GM18870 (cell line): ENCODE measurements around the gene POF1B.
"Not testable (repeated sequence)": the region's sequence is repeated elsewhere in the genome, so short reads cannot be mapped to it uniquely, and the experiment has no call there.

Experiments
- ATAC-seq: cut with Tn5 transposase; IDR thresholded peaks from one replicate; pipeline ENCODE4 v1.9.1; 2021; ENCODE audit warnings: moderate library complexity; ENCODE audit not compliant: unreplicated experiment

Gene POF1B, protein sequence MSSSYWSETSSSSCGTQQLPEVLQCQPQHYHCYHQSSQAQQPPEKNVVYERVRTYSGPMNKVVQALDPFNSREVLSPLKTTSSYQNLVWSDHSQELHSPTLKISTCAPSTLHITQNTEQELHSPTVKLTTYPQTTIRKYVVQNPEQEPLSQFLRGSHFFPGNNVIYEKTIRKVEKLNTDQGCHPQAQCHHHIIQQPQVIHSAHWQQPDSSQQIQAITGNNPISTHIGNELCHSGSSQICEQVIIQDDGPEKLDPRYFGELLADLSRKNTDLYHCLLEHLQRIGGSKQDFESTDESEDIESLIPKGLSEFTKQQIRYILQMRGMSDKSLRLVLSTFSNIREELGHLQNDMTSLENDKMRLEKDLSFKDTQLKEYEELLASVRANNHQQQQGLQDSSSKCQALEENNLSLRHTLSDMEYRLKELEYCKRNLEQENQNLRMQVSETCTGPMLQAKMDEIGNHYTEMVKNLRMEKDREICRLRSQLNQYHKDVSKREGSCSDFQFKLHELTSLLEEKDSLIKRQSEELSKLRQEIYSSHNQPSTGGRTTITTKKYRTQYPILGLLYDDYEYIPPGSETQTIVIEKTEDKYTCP

DNA sequence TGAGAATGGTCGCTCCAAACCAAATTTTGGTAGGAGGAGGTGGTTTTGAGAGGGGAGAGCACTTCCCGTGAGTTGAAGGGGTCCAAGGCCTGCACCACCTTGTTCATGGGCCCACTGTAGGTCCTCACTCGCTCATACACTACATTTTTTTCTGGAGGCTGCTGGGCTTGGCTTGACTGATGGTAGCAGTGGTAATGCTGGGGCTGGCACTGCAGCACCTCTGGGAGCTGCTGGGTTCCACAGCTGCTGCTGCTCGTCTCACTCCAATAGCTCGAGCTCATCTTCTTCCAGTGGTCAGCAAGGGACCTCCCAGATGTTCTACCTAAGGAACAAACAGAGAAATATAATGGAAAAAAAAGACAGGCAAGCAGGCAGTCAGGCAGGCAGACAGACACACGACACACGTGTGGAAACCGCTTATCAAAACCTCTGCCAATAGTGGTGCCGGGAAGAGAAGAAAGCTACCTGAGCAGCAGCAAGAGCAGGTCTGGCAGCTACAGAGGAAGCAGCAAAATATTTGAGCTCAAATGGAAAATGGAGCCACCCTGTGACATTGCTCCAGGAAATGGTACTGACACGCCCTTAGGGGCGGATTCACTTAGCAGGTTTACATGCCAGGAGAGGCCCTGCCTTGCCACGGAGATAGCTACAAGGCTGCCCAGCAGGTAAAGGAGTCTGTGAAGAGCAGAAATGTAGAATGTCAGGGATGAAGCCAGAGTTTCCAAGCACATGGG, at the start of gene POF1B:
TSS of gene POF1B (minus strand) at position 492 of the 734 bp plus-strand sequence. CDS start at position 281, 211 bp downstream.
- no peak for ATAC-seq

DNA sequence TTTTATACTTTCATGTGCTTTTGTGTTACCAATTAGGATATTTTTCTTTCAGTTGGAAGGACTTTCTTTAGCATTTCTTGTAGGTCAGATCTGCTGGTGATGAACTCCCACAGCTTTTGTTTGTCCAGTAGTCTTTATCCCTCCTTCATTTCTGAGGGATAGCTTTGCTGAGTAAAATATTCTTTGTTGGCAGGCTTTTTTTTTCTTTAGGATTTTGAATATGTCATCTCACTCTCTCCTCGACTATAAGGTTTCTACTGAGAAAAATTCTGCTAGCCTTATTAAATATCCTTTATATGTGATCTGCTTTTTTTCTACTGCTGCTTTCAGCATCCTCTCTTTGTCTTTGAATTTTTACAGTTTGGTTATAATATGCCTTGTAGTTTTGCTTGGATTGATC, 49.6 kb upstream of the POF1B start:
- no peak for ATAC-seq

DNA sequence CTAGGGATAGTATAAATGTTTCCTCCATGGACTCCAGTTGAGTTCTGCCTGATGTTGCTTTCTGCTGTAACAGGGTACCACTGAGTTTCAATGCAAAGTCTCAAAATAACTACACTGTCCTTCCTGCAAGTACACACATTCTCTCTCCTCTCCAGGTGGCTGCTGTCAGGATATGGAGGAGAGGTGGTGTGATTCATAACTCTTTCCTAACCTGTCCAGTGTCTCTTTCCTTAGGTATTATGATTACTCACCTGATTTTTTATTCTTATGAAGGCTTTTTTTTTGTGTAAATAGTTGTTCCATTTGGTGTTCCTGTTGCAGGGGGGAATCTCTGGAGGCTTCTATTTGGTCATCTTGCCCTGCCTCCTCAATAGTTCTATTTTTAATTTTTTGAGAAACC, 39.8 kb upstream of the POF1B start:
- ATAC-seq = no peak

DNA sequence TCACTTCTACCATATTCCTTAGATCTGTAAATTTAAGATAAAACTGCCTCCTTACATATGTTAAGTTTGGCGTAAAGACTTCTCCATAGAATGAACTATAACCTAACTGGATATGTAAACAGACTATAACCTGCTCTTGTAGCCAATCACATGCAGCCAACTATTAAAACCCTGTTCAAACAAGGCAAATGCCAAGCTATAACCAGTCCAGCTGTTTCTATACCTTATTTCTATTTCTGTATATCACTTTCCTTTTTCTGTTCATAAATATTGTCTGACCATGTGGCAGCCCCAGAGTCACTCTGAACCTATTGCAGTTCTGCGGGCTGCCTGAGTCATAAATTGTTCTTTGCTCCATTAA, 12.4 kb upstream of the POF1B start:
- no peak for ATAC-seq

DNA sequence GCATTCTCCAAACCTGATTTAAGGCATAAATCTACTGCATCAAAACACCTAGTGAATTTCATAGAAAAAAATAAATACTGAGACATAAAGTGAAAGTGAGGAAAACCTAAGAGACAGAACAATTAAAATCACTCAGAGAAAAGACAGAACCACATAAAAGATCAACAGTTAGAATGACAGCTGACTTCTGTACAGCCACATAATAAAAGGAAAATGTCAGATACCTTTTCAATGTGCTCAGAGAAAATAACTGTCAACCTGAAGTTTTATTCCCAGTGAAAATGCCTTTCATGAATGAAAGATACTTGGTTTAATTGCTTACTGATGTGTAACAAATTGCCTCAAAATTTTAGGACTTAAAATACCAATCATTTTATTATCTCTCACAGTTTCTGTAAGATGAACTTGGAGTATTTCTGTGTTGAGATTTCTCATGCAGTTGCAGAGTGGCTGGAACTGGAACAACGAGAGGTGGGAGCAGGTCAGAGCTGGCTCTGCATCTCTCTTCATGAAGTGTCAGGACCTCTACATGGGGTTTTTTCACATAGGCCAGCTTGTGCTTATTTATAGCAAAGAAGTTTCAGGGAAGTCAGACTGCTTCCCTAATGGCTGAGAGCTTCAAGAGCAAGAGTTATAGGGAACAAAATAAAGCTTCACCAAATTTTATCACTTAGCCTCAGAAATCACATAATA, 11.9 kb upstream of the POF1B start:
- no peak for ATAC-seq

DNA sequence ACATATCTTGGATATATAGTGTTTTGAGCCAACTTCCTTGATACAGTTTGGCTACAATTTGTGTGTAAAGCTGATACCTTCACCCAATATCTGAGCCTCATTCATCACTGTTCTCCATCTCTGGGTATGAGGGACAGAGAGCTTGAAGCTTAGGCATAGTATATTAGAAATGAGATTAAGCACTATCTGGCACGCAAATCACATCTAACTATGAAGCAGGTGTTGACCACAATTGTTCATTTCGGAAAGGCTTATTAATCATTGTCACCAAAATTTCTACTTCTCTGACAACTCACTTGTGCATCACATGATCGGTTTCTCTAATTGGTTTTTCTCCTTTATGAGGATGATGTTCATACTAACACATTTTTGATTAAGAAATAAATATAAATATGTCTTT, 2.1 kb upstream of the POF1B start:
- ATAC-seq = no peak

DNA sequence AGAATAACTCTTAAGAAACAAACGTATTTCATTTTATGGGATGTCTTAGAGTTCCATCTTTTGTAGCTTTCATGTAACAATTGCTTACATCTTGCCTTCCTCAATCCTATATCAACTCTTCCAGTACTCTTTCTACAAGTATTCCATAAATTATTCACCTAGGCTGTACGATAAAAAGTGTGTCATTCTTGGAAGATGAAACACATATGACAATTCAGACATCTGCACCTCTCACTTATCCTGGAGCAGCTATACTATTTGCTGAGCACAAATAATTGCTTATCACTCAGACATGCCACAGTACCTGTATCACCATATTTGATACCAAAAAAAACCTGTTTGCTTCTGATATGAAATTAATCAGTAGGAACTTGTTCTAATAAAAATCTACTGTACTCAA, 1.0 kb downstream of the POF1B start:
- ATAC-seq = no peak

DNA sequence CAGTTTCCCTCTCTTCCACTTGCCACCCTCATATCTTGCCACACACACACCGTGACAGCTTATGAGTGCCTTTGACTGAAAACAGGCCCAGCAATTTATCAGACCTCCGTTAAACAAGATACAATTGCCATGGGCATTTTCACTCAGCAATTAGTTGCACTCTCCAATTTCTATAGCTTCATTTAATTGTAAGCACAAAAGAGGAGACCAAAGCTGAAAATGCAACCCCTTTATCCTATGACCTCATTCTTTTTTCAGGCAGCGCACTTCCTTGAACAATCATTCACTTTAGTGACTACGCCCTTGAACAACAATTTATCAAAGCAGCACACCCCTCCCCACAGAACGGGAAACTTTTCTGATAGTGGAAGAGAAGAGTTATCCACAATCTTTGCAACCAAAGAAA, 4.1 kb downstream of the POF1B start:
- ATAC-seq = no peak

DNA sequence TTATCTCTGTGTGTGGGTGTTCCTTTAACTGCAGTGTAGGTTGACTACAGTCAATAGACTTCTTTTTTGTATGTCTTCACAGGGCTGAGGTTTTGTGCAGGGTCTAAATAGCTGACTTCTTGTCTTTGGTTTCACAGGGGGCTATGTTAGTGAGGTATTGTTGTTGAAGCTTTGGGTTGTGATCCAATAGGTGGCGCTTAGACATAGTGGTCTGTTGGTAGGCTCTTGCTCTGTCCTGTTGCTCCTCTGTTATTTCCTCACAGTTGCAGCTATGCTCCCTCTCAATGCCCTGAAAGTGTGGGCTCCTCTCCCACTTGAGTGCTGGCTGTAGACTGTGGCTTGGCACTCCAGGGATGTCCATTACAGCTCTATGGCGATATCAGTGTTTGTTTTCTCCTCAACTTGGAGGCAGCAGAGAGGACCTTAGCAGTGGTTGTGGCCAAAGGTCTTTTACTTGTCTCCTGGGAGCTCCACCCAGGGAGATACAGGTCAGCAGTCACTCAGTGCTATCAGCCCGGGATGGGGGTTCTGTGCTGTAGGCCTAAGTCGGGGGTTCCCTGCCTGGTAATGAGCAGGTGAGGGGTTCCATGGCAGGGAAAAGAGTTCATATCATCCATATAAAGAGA, 14.0 kb downstream of the POF1B start:
- ATAC-seq = no peak

DNA sequence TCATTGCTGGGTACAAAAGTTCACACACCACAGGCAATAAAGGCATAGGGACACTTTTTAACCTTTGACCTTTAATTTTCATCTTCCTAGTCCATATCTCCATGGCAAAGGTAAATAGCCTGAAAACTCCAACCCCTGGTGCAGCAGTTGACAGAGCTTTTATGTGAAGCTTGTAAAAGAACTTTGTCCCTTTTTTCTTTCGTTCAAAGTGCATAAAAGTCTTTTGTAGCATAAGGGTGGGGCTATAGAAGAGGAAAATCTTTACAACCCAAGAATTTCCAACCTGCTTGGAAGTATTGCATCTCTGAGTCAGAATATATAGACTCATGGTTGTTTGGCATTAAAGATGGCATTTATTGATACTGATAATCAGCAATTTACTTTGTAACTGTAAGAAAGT, 20.4 kb downstream of the POF1B start:
- ATAC-seq = no peak

DNA sequence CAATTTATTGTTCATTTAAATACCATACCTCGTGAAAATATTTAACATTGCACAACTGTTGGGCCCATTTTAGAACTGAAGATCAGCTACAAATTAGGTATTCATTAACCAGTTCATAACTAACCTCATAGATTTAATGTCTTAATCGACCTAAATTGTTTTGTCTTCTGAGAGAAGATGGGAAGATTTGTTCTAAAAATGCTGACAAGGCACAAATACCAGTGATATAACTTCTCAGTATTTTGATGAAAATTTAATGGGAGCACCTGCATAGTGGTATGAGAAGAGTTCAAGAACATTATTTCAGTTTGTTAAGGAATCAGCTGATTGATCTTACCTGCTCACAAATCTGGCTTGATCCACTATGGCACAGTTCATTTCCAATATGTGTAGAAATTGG, 33.9 kb downstream of the POF1B start:
- no peak for ATAC-seq

DNA sequence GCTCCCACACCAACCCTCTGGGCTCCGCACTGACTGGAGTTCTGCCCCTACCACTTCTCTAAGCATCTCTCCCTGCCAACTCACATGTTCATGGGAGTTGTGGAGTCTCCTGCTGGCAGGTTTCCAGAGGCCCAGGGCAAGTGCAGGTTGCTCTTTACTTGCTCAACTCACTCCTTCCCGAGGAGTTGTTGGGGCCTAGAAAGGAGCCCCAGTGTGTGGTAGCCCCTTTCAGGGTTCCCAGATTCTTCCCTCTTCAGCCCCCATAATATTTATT, 52.5 kb downstream of the POF1B start:
- ATAC-seq = no peak

DNA sequence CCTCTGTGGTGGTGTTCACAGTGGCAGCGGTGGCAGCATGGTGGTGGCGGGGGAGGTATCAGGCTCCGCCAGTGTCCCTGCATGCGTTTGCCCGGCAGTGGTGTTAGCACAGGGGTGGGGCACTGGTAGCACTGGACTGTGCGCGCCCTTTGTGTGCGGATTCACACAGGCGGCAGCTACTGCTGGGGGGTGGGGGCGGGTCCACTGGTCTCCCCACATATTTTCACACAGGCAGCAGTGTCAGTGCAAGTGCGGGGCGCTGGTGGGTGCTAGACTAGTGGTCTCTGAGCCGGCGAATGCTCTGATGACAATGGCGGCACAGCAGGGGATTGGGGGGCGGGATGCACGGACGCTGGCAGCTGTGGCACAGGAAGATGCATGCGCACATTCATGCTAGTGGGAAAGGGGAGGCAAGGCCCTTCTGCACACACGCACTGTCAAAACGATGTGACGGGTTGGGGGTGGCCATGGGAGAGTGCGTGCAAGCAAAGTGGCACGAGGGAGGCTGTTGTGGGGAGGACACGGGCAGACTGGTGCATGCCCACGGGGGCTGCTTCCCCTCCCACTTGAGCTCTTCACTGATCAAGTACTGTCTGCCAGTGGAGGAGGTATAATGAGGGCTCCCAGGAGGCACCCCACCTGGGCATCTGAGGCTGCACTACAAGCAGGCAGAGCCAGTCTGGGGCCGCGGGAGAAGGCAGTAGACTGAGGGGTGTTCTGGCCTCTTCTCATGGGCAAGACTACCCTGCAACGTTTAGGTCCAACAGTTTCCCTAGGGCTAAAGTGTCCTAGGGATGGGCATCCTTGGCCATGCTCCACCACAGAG, 53.0 kb downstream of the POF1B start:
- ATAC-seq = no peak

DNA sequence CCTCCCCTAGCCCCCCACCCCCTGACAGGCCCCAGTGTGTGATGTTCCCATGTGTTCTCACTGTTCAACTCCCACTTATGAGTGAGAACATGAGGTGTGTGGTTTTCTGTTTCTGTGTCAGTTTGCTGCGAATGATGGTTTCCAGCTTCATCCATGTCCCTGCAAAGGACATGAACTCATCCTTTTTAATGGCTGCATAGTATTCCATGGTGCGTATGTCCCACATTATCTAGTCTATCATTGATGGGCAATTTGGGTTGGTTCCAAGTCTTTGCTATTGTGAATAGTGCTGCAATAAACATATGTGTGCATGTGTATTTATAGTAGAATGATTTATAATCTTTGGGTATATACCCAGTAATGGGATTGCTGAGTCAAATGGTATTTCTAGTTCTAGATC, 68.1 kb downstream of the POF1B start:
- ATAC-seq = not testable (repeated sequence)

DNA sequence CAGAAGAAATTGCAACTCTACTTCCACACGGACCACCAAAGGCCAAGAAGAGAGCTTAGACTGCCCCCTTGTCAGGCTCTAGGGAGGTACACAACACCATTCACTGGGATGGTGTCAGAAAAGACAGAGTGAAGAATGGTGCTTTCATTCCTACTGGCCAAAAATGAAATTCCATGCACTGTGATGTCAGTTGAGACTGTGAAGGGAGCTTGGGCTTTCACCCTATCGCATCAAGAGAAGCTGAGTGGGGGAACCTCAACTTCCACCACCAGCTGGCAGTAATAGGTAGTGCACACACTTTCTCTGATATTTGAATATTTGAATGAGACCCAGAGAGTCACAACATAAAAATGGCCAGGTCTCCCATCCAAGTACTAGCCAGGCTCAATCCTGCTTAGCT, 69.7 kb downstream of the POF1B start:
- no peak for ATAC-seq

DNA sequence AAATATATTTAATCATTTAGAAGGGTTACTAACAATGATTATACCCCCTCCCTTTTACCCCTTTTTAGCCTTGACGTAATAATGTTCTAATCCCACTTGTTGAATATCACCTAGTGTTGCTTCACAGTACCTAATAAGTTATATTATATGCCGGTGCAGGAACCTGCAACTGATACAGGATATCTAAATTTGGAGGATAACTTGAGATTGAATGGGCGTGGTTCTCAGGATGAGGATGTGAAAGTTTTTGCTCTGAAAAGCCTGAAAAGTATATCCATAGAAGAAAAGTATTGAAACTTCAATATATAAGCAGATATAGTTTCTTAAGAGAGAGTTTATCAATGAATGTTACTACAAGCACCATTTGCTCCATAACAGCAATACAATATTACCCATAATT, 75.9 kb downstream of the POF1B start:
- ATAC-seq = peak; percentile 72

DNA sequence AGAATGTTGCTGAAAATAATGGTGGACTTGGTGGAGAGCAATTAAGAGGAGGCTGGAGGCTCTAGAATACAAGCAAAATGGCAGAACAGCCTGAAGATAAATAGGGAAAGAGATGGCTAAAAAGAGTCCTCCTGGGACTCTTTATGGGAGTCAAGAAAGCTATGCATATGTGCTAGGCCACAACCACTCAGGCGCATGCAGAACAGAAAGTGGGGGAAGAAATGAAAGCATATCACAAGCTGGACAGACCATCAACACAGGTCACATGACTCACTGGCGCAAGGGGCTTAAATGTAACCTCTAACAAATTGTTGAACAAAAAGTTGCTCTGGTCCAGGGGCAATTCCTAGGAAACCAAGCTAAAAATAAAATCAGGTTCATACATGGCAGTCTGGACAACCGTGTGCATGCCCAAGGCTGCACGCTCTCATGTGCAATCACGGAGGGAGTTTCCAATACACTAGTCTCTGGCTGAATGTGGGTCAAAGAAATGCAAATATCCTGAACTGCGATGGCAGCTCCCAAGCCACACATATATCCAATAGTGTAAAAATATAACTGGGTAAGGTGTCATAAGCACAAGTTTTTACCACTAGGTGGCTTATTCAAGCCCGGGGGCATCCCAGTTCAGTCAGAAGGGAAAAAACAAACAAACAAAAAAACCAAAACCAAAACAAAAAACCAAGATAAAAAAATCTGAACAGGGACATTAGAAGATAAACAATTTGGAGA, 90.3 kb downstream of the POF1B start:
- ATAC-seq = no peak

DNA sequence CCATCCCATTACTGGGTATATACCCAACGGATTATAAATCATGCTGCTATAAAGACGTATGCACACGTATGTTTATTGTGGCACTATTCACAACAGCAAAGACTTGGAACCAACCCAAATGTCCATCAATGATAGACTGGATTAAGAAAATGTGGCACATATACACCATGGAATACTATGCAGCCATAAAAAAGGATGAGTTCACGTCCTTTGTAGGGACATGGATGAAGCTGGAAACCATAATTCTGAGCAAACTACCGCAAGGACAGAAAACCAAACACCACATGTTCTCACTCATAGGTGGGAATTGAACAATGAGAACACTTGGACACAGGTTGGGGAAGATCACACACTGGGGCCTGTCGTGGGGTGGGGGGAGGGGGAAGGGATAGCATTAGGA, 94.2 kb downstream of the POF1B start:
- not testable (repeated sequence) for ATAC-seq

DNA sequence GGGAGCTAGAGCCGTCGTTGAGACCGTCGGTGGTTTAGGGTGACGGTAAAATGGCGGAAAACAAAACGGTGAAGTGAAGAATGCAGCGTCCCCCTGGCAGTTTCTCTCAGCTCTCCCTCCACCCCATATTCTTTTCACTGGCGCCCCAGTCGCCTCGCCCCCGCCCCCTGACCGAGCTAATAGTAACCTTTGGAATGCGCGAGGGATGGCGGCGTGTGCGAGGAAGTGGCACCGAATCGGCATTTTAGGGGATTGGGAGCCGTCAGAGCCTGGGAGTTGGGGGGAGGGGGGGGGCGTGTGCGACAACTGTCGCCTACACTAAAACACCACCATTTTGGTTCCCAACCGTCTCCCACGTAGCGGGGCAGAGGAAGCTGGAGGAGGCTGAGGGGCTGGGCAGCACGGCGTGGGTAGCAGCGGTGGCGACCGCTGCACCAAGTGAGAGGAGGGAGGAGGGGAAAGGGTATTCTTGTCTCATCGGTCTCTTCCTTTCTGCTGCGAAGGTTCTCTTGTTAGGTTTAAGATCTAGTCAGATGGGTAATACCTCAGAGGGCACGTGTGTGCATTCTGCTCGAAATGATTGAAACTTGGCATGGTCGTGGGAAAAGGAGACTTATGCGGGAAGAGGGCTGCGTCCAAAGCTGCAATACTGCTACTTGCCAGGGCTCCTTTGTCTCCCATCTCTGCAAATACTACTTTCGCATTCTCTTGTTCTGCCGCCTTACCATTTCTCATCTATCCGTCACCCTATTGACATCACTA, 134.8 kb downstream of the POF1B start:
- ATAC-seq = peak; percentile 3
